GM10266 (cell line): ENCODE data around the gene ADIPOQ.
"Not testable (repeated sequence)": the region's sequence is repeated elsewhere in the genome, so short reads cannot be mapped to it uniquely, and the experiment has no call there.

Source experiments
- DNase-seq: peaks from one replicate; pipeline ENCODE4 v3.0.0; 2012; ENCODE audit errors: extremely low spot score
- CTCF ChIP-seq: IDR thresholded peaks from 2 replicates; pipeline ENCODE4 v1.5.1; 2012; ENCODE audit warnings: mild to moderate bottlenecking, low read depth; ENCODE audit not compliant: control insufficient read depth, insufficient read depth; ENCODE audit errors: missing control alignments

ADIPOQ gene

DNA sequence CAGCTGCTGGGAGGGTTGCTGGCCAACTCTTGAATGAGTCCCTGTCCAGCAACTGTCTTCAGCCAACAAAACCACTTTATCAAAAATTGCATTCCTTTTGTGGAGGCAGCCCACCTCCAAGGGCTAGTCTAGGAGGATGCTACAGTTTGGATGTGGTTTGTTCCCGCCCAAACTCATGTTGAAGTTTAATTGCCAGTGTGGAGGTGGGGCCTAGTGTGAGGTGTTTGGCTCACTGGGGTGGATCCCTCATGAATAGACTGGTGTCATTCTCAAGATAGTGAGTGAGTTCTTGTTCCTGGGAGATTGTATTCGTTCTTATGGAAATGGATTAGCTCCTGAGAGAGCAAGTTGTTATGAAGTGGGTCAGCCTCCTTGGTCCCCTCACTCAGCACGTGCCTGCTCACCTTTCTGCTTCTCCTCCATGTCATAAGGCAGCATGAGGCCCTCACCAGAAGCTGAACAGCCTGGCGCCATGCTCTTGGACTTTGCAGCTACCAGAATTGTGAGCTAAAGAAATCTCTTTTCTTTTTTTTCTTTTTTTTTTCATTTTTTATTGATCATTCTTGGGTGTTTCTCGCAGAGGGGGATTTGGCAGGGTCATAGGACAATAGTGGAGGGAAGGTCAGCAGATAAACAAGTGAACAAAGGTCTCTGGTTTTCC lies 32.0 kb upstream of the ADIPOQ start:
- no peak for DNase-seq
- TF ChIP-seq CTCF, result no peak

DNA sequence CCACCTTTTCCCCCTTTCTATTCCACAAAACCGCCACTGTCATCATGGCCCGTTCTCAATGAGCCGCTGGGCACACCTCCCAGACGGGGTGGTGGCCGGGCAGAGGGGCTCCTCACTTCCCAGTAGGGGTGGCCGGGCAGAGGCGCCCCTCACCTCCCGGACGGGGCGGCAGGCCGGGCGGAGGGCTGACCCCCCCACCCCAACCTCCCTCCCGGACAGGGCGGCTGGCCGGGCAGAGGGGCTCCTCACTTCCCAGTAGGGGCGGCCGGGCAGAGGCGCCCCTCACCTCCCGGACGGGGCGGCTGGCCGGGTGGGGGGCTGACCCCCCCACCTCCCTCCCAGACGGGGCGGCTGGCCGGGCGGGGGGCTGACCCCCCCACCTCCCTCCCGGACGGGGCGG lies 31.2 kb upstream of the ADIPOQ start:
- DNase-seq, result not testable (repeated sequence)

GRCh38 chr3:186814100-186814499 lies 28.4 kb upstream of the ADIPOQ start:
- DNase-seq, result no peak
- TF ChIP-seq CTCF, result no peak

DNA sequence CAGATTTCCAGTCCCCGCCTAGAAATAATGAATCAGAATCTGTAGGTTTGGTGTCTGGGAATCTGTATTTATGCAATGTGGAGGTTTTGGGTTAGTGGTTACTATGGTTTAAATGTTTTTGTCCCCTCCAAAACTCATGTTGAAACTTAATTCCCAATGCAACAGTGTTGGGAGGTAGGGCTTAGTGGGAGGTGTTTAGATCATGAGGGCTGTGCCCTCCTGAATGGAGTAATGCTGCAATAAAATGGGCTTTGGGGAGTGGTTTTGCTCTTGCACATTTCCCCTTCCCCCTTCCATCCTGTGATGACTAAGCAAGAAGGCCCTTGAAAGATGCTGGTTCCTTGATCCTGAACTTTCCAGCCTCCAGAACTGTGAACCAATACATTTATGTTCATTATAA lies 27.1 kb upstream of the ADIPOQ start:
- DNase-seq, result no peak
- TF ChIP-seq CTCF, result no peak

DNA sequence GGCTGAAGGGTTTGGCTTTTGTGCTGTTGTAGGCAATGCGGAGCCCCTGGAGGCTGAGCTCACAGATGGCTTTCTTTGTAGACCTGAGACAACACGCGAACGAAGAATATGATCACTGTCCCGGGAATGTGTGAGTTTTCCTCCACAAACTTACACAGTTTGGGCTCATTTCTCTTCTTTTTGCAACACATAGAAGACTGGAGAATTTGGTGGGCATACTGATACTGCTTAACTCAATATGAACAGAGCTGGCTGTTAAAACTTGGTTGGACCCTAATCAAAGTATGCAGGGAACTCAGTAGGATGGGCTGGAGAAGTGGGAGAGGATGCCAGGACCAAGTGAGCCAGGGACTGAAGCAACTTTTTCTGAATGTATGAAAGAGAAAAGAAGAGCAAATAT lies 24.0 kb upstream of the ADIPOQ start:
- TF ChIP-seq CTCF, result no peak
- no peak for DNase-seq

- no peak for DNase-seq
- TF ChIP-seq CTCF, result no peak
Observed at GRCh38 chr3:186818956-186819355, 23.6 kb upstream of the ADIPOQ start.

DNA sequence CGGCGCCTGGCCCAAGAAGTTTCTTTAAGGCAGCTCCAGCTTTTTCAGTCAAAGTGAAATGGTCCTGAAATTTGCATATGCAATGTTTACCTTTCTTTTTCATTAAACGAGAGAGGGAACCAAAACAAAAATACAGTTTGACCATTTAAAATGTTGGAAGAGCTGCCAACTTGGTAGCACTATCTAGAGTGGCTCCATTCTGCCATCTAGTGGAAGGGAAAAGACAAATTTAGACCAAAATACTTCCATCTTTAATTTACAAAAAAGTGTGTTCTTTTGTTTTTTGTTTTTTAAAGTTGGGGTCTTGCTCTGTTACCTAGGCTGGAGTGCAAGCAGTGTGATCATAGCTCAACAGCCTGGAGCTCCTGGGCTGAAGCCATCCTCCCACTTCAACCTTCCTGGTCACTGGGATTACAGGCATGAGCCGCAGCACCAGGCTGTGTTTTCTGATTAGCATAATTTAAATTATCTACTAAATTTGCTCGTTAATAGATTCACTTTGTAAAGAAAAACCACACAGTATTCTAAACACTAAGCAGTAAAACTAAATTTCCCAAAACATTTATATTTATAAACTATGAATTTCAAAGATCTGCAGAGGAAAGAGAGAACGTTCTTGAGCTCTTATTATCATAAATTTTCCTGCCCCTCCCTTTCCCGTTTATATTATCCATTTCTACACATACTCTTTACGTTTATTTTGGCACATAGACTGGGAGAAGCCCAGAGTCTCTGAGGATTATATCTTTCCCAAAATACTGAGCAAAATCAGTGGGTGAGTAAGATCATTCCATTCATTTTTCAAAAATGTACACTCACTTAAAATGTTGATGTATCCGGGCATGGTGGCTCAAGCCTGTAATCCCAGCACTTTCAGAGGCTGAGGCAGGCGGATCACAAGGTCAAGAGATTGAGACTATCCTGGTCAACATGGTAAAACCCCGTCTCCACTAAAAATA lies 20.8 kb upstream of the ADIPOQ start:
- peak; percentile 70 for TF ChIP-seq CTCF
- DNase-seq, result peak; percentile 72

DNA sequence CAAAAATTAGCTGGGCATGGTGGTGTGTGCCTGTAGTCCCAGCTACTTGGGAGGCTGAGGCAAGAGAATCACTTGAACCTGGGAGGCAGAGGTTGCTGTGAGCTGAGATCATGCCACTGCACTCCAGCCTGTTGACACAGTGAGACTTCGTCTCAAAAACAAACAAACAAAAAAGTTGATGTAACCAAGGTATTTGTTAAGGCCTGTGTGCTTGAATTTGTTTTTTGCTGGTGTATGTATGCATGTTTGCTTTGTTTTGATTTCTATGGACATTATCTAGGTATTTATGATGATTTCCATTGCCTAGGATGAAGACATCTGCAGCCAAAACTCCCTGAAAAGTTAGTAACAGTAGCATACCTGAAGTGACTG lies 20.1 kb upstream of the ADIPOQ start:
- not testable (repeated sequence) for DNase-seq
